GM19463 (cell line): ENCODE results near the gene ROR2.

ENCODE experiments used
- ATAC-seq: cut with Tn5 transposase; IDR thresholded peaks from one replicate; pipeline ENCODE4 v1.9.1; 2021; ENCODE audit warnings: mild to moderate bottlenecking, moderate library complexity; ENCODE audit not compliant: unreplicated experiment

The ROR2 gene

DNA sequence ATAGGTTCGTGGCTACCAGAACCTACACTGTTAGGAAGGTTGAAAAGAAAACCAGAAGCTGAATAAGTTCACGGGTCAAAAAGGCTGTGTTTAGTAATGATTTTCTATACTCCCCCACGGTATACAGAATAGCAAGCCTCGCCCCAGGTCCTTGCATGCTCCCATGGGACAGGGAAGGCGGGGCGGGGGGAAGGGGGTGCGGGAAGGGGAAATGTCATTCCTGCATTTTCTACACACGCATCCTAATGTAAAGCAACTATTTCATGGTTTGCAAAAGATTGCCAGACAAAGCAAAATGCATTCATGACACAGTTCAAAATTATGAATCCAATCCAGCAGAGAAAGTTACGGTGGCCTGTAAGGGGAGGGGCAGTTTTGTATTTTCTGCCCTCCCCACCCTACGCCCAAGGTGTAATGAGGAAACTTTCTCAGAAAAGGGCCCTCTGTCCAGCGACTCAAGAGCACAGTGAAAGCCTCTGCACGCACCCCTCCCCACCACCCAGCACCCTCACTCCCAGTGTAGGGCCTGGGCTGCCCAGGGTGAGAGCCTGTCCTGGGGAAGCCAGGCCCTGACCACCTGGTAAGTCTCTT, 105.2 kb downstream of the ROR2 start:
- no peak for ATAC-seq

DNA sequence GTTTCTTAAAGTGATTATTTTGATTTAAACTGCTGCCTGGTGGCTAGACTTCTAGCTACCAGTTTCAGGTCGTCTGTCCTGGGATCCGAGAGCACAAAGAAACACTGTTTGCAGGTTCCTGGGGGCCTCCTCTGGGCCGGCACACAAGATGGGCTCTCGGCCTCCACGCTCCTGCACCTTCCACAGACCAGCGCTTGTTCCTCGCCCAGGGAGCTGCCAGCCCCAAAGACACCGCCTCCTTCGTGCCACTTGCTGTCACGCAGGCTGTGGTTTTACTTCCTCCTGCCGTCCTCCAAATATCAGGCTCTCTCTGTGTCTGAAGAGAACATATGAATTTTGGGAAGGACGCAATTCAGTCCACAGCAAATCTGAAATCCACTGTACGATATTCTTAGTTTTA, 105.8 kb downstream of the ROR2 start:
- ATAC-seq, result no peak

GRCh38 chr9:91843623-91844148, 106.3 kb downstream of the ROR2 start:
- ATAC-seq, result no peak

- no peak for ATAC-seq
Measured at GRCh38 chr9:91843093-91843492, 106.9 kb downstream of the ROR2 start.

GRCh38 chr9:91842358-91843049, 107.5 kb downstream of the ROR2 start:
- no peak for ATAC-seq

- ATAC-seq, result no peak
Measured at GRCh38 chr9:91841591-91841990, 108.4 kb downstream of the ROR2 start.

GRCh38 chr9:91840882-91841281, 109.1 kb downstream of the ROR2 start:
- ATAC-seq, result no peak

GRCh38 chr9:91840469-91840868, 109.6 kb downstream of the ROR2 start:
- no peak for ATAC-seq

GRCh38 chr9:91839926-91840465, 110.0 kb downstream of the ROR2 start:
- no peak for ATAC-seq

DNA sequence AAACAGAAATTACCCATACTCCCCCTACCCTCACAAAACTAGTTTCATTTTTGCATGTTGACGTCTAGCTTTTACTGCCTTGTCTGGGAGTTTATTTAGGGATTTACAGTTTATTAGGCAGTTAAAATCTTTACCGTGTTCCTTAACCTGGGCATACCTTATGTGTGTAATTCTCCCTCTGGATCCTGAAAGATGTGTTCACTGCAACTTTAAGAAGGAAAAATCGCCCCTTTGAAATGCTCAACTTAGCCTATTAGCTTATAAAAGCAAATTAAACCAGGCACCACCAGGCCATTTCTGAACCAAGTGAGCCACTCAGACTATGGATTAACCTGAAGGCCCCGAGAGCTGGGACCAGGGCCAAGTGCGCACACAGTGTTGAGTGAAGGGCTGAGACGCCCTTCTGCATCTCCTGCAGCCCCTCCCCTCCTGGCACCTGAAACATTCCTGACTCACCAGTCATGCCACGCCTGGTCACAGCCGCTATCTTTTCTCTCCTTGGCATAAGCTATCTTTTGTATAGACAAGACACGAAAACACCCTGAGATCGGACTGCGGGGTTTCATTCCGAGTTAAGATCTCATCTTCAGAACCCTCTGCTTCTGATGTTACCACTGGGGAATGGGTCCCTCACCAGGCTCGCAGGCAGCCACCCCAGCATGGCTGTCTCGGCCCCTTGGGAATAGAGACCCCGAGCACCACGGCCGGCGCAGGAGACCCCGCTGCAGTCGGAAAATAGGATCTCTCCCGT, 111.9 kb downstream of the ROR2 start:
- no peak for ATAC-seq

DNA sequence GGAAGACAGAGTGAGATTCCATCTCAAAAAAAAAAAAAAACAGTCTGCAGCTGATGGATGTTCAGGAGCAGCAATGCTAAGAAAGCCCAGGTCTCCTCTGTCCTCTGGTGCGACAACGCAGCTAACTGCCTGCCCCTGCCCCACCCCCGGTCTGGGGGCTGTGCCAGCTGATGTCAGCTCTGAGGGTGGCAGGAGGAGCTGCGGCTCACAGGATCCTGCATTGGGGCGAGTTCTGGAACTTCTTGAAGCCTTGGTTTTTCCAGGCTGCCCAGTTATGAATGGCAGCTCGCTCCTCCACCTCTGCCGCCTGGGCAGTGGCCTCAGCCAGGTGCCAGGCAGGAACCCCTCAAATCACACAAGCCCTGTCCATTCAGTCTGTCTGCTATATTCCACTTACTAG, 113.5 kb downstream of the ROR2 start:
- ATAC-seq, result no peak

- no peak for ATAC-seq
Measured at GRCh38 chr9:91835632-91836031, 114.4 kb downstream of the ROR2 start.

DNA sequence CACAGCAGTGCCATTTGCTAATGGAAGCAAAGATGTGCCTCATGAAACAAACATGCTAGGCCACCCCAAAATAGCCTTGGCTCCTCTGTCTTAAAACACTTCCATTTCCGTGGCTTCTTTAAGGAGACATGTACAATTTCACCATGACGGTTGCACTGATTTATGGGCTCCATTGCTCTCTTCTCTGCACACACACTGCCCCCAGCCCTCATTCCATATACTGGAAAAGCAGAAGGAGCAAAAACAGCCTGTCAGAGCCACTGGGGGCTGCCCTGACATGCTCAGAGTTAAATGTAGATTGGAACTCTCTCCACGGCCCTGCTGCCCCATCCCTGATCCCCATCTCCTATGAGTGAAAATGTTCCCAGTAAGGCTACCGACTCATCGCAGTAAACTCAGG, 114.8 kb downstream of the ROR2 start:
- no peak for ATAC-seq

GRCh38 chr9:91834740-91835139, 115.3 kb downstream of the ROR2 start:
- ATAC-seq, result no peak

DNA sequence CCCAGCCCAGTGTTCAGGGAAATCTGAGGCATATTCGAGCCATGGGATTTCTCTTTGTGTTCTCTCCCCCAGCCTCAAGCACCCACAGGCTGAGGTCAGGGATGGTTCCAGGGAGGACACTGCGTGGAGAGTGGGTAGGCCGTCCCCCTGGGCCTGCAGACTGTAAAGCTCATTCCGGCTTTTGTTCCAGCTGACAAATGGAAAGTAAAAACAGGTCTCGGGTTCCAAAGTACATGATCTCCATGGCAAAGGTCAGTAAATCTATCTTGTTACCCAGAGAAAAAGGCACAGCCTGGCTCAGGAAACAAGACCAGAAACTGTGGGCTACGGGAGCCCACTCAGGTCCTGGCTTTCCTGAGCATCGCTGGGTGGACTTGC, 116.2 kb downstream of the ROR2 start:
- ATAC-seq, result no peak

DNA sequence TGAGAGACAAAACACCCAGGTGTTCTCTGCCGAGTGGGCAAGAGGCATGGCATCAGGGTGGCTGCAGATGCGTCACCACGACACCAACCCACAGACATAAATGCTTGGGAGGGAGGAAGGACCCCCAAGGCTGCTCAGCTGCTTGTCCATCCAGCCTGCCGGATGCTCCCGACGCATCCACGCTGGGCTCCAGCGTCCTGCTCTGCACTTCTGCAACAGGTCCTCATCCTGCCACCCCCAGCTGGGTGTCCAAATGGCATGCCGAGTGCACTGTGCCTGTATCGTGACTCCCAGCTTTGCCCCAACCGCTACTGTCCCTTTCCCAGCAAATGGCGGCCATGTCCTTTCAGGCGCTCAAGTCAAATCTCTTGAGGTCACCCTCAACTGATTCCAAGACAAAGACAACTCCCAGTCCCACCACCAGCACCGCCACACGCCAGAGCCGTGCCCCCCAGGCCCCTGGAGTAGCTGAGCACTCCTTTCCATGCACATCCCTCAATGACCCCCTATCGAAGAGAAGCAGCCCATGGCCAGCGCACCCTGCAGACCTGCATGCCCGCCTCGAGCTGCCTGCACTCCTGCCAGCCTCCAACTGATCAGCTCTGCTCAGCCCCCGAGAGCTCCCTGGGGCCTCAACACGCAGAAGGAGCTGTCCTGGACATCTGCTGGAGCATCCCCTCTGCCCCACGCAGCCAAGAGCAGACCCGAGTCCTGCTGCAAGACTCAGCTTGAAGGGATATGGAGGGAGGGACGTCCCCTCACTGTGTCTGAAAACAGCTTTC, 116.7 kb downstream of the ROR2 start:
- no peak for ATAC-seq

- no peak for ATAC-seq
Measured at GRCh38 chr9:91832322-91832721, 117.7 kb downstream of the ROR2 start.

DNA sequence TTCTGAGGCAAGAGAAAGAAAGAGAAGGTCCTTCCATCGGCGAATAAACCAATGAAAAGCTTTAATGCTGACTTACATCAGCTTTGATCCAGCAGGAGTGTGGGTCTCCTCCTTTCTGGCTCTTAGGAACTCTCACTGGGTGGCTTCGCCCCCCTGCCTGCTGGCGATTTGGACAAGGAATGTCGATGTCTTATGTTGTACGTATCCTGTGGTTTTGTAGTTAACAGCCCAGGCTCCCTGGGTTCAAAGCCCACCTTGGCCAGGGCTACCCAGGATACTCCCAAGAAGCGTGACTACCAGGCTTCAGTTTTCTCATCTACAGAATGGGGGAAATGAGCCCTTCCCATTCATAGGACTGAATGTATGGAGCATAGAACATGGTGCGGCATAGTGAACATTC, 124.2 kb downstream of the ROR2 start:
- no peak for ATAC-seq

- ATAC-seq, result no peak
Measured at GRCh38 chr9:91825422-91825821, 124.6 kb downstream of the ROR2 start.

DNA sequence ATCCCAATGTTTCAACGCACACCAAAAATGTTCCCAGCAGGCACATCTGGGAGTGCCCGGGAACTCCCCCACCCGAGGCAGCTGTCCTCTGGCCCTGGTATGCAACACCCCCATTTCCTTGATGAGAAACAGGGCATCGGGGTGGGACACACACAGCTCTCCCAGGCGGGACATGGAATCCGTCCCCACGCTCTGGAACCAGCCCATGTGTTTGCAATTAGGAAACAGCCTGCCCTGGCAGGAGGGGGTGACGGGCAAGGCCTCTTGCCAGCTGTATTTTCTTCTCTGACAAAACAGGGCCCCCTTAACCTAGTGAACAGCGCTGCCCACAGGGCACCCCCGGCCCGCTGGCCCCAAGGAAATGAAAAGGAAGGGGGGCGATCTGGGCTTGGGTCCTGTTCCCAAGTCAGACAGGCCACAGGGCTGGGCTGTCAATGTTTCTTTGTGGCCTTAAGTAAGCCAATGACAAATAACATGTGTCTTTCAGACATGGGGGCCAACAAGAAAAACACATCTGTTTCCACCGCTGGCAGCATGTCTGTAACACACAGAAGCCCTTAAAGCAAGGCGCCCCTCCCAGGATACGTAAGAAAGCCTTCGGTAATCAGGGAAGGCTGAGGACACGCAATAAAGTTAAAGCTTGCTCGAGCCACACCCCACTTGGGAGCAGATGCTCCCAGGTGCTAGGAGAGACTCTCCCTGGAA, 125.3 kb downstream of the ROR2 start:
- ATAC-seq, result no peak
